Choroid plexus epithelial cell (primary cell): ENCODE measurements around the gene SMIM12.

Source experiments
- DNase-seq: peaks from one replicate; pipeline ENCODE4 v3.0.0-alpha.2; 2010; ENCODE audit warnings: low read depth
- H3K4me3 ChIP-seq: 2 replicates; pipeline ENCODE4 v1.5.1; 2011; ENCODE audit warnings: low read depth, mild to moderate bottlenecking, control low read depth, low read length, moderate library complexity
- TF ChIP-seq, protein P1 (sequence below): conservative IDR thresholded peaks from 2 replicates; pipeline ENCODE4 v1.5.1; 2011; ENCODE audit warnings: low read depth, mild to moderate bottlenecking, control low read depth, inconsistent platforms, low read length, moderate library complexity

SMIM12 gene

DNA sequence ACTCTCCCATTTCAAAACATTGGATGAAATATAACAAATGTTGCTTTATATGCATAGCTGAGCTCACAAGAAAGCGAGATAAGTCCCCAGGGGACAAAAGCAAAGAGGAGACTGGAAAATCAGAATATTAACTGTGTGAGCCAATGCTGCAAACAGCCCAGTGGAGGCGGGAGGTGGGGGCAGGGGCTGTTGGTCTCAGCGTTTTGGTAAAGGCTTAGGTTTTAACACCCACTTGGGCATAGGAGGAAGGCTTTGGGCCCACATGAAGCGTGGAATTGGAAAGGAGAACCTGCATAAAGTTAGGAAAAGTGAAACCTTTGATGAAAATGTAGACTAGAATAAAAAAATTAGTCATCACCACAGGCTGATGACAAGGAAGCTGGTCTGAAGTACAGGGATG, 30.2 kb upstream of the SMIM12 start:
- TF ChIP-seq, protein P1, sequence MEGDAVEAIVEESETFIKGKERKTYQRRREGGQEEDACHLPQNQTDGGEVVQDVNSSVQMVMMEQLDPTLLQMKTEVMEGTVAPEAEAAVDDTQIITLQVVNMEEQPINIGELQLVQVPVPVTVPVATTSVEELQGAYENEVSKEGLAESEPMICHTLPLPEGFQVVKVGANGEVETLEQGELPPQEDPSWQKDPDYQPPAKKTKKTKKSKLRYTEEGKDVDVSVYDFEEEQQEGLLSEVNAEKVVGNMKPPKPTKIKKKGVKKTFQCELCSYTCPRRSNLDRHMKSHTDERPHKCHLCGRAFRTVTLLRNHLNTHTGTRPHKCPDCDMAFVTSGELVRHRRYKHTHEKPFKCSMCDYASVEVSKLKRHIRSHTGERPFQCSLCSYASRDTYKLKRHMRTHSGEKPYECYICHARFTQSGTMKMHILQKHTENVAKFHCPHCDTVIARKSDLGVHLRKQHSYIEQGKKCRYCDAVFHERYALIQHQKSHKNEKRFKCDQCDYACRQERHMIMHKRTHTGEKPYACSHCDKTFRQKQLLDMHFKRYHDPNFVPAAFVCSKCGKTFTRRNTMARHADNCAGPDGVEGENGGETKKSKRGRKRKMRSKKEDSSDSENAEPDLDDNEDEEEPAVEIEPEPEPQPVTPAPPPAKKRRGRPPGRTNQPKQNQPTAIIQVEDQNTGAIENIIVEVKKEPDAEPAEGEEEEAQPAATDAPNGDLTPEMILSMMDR: no peak
- DNase-seq: peak; percentile 7
- no peak overlapping the region for H3K4me3 ChIP-seq

DNA sequence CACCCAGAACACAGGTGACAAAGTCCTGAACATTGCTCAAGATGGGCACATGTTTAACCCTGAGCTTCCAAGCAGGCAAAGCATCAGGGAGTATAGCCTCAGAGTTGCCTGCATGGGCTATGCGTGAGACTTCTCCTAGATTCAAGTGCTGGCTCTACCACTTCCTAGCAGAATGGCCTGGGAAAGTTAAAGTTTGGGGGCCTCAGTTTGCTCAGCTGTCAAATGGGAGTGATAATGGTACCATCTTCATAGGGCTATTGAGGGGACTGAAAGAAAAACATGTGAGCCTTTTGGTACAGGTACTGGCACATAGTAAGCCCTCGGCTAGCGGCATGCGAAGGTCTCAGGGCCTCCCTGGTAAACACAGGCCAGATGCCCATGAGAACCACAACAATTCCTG, 28.0 kb upstream of the SMIM12 start:
- no peak for DNase-seq
- H3K4me3 ChIP-seq: no peak overlapping the region
- TF ChIP-seq, protein P1: no peak

DNA sequence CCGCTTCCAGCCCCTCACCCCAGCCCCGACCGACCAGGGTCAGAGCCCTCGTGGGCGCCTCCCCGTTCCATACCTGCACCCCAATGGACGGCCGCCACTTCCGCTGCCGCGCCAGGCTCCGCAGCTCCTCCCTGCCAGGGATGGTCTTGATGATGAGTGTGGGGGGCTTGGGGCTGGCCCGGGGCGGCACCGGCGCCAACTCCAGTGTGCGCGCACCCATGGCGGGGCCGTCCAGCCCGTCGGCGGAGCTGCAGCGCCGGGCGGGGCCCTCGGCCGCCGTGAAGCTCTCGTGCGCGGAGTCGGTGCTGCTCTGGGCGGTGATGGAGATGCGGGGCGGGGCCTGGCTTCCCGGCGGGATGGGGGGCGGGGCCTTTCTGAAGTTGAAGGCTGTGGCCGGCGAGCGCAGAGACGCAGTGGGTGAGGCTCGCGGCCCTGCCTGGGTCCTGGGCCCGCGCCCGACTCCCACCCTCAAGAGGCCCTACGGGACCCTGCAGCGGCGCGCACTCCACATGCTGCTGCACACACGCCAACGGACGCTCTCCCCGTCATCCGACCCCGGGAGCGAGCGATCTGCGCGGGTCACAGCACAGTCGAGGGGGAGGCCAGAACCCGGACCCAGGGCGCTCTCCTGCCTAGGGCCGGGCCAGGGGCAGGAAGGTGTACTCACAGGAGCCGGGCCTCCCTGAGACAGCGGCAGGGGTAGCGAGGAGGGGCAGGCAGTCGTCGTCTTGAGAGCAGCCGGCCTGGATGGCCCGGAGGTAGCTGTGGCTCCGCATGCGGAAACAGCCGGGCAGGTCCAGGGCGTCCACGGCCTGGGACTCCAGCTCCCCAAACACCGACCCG, 26.1 kb upstream of the SMIM12 start:
- TF ChIP-seq, protein P1: no peak
- peak; percentile 14 for DNase-seq
- peak overlapping the region; percentile 24 for H3K4me3 ChIP-seq

DNA sequence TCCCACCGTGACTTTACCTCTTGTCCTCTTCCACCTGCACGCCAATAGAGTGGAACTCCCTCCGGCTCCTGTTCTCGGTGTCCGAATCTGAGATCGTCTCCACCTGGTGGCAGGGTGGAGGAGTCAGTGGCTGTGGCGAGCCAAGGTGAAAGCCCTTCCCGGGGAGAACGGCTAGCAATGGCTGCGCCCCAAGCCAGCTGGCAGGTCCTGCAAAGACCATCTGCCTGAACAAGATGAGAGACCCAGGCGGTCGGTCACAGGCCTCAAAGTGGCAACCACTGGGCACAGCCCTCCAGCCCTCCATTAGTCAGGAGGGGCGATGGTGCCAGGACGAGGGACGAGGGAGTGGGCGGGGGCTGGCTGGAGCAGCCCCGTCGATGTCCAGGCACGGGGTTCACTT, 25.4 kb upstream of the SMIM12 start:
- H3K4me3 ChIP-seq: no peak overlapping the region
- no peak for DNase-seq
- TF ChIP-seq, protein P1: no peak

DNA sequence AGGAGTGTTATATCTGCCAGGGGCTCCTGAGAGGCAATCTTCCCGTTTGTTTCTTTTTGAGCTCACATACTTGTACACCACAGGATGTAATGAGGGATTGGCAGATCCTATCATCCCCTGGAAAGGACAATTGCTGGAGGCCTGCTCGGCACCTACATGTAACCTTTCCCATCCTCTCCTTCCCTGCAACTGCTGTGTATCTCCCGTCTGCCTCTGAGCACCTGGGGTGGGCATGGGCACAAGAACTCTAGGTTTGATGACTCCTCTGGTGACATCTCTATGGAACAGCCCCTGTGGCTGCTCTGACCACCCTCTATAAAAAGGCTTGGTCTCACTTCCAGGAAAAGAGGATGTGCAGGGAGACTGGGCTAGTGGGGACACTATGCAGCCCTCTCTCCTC, 25.0 kb upstream of the SMIM12 start:
- DNase-seq: no peak
- TF ChIP-seq, protein P1: no peak

DNA sequence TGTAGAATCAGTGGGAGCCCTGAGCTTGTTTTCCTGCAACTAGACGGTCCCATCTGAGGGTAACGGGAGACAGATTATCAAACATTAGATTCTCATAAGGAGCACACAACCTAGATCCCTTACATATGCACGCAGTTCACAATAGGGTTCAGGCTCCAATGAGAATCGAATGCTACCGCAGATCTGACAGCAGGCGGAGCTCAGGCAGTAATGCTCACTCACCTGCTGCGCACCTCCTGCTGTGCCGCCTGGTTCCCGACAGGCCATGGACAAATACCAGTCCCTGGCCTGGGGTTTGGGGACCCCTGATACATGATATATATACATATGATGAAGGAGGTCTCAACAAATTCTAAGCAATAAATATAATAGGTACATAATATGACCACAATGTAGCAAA, 19.7 kb upstream of the SMIM12 start:
- TF ChIP-seq, protein P1: no peak
- no peak for DNase-seq
- no peak overlapping the region for H3K4me3 ChIP-seq

More for the DNA sequence above, 25.0 kb upstream of the SMIM12 start:
- H3K4me3 ChIP-seq: no peak overlapping the region

DNA sequence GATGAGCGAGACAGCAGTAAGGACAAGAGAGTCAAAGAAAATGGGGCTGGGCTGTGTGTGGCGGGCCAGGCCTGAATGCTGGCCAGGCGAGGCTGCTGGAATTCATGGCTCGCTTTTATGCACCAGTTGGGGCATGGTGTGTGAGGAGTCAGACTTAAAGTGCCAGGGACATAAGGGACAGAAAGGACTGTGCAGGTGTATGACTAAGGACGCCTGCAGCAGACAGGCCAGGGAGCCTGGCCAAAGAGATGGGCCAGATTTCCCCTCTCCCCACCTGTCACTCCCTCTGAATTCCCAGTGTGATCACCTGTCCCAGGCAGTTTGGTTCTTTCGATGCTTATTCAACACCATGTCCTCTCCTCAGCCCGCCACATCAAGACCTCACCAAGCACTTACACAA, 16.9 kb upstream of the SMIM12 start:
- no peak for DNase-seq
- H3K4me3 ChIP-seq: no peak overlapping the region
- TF ChIP-seq, protein P1: no peak
